OCI-LY3 (cell line): ENCODE measurements around the gene COL1A2.

Experiments used
- H2AFZ ChIP-seq: fragments of 200-600, 300-600 bp; shearing (Covaris generic); 2 replicates; pipeline ENCODE4 v1.6.0; 2014; ENCODE audit warnings: antibody characterized with exemption, low read depth, low read length
- H3K27ac ChIP-seq: fragments of 200-600, 300-600 bp; sonication (generic); 2 replicates; pipeline ENCODE4 v1.5.1; 2014; ENCODE audit warnings: mild to moderate bottlenecking, low read length, moderate library complexity, mixed read lengths
- H3K27me3 ChIP-seq: fragments of 200-600, 300-600 bp; sonication (generic); 2 replicates; pipeline ENCODE4 v1.6.1; 2014; ENCODE audit warnings: low read depth, low read length, mixed read lengths
- H3K36me3 ChIP-seq: fragments of 200-600, 300-600 bp; sonication (generic); replicated peaks from 2 replicates; pipeline ENCODE3; 2014; ENCODE audit warnings: low read depth, low read length, mixed read lengths
- H3K4me1 ChIP-seq: fragments of 300-600, 200-600 bp; sonication (generic); 2 replicates; pipeline ENCODE4 v1.6.1; 2014; ENCODE audit warnings: low read length, mixed read lengths
- H3K4me2 ChIP-seq: fragments of 200-600, 300-600 bp; sonication (generic); 2 replicates; pipeline ENCODE4 v1.6.1; 2014; ENCODE audit warnings: low read length, mixed read lengths
- H3K4me3 ChIP-seq: fragments of 300-600, 200-600 bp; sonication (generic); 2 replicates; pipeline ENCODE4 v1.5.1; 2014; ENCODE audit warnings: antibody characterized with exemption, mild to moderate bottlenecking, low read length, moderate library complexity
- H3K79me2 ChIP-seq: fragments of 300-600, 200-600 bp; shearing (Covaris generic); 2 replicates; pipeline ENCODE4 v1.6.1; 2014; ENCODE audit warnings: mild to moderate bottlenecking, low read length, mixed read lengths
- H3K9ac ChIP-seq: fragments of 300-600, 200-600 bp; shearing (Covaris generic); 2 replicates; pipeline ENCODE4 v1.6.0; 2014; ENCODE audit warnings: mild to moderate bottlenecking, low read length, moderate library complexity
- H3K9me3 ChIP-seq: fragments of 200-600, 300-600 bp; shearing (Covaris generic); 2 replicates; pipeline ENCODE4 v1.6.1; 2014; ENCODE audit warnings: low read length, mixed read lengths; ENCODE audit not compliant: insufficient read depth
- H4K20me1 ChIP-seq: fragments of 200-600, 300-600 bp; sonication (generic); 2 replicates; pipeline ENCODE4 v1.6.1; 2016; ENCODE audit warnings: low read length, mixed read lengths; ENCODE audit not compliant: insufficient read depth
- EZH2phosphoT487 ChIP-seq: fragments of 200-600 bp; shearing (Covaris generic); IDR thresholded peaks from 2 replicates; pipeline ENCODE4 v1.6.1; 2018; ENCODE audit warnings: antibody characterized with exemption, mixed run types, low read depth
- TF ChIP-seq, protein P1 (sequence below): fragments of 200-600, 300-600 bp; sonication (generic); IDR thresholded peaks from 2 replicates; pipeline ENCODE4 v1.5.1; 2014; ENCODE audit warnings: antibody characterized with exemption, low read length, low read depth

The COL1A2 gene

DNA sequence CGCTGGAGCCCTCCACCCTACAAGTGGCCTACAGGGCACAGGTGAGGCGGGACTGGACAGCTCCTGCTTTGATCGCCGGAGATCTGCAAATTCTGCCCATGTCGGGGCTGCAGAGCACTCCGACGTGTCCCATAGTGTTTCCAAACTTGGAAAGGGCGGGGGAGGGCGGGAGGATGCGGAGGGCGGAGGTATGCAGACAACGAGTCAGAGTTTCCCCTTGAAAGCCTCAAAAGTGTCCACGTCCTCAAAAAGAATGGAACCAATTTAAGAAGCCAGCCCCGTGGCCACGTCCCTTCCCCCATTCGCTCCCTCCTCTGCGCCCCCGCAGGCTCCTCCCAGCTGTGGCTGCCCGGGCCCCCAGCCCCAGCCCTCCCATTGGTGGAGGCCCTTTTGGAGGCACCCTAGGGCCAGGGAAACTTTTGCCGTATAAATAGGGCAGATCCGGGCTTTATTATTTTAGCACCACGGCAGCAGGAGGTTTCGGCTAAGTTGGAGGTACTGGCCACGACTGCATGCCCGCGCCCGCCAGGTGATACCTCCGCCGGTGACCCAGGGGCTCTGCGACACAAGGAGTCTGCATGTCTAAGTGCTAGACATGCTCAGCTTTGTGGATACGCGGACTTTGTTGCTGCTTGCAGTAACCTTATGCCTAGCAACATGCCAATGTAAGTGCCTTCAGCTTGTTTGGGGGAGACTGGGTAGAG lies at the start of gene COL1A2:
COL1A2 (plus strand) TSS at position 459 of the 704 bp plus-strand sequence; CDS start at position 596, 137 bp downstream.
- Histone ChIP-seq H3K27me3 (no peaks in the 10 kb centered on the region), H3K9me3 (no peaks in the 10 kb centered on the region), H3K4me1 (peaks cover 15% of the 10 kb centered on the region), H3K4me2 (peak within 1 kb of the TSS; percentile 72), H3K79me2 (no peaks in the 10 kb centered on the region), H3K36me3 (no peaks in the 10 kb centered on the region), H3K27ac (no peak within 1 kb of the TSS), H2AFZ (peak within 1 kb of the TSS; percentile 93), H3K9ac (peak within 1 kb of the TSS; percentile 37), H3K4me3 (peak within 1 kb of the TSS; percentile 69), H4K20me1 (no peaks in the 10 kb centered on the region)
- TF ChIP-seq EZH2phosphoT487, result no peak
- TF ChIP-seq, protein P1, sequence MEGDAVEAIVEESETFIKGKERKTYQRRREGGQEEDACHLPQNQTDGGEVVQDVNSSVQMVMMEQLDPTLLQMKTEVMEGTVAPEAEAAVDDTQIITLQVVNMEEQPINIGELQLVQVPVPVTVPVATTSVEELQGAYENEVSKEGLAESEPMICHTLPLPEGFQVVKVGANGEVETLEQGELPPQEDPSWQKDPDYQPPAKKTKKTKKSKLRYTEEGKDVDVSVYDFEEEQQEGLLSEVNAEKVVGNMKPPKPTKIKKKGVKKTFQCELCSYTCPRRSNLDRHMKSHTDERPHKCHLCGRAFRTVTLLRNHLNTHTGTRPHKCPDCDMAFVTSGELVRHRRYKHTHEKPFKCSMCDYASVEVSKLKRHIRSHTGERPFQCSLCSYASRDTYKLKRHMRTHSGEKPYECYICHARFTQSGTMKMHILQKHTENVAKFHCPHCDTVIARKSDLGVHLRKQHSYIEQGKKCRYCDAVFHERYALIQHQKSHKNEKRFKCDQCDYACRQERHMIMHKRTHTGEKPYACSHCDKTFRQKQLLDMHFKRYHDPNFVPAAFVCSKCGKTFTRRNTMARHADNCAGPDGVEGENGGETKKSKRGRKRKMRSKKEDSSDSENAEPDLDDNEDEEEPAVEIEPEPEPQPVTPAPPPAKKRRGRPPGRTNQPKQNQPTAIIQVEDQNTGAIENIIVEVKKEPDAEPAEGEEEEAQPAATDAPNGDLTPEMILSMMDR, result no peak

DNA sequence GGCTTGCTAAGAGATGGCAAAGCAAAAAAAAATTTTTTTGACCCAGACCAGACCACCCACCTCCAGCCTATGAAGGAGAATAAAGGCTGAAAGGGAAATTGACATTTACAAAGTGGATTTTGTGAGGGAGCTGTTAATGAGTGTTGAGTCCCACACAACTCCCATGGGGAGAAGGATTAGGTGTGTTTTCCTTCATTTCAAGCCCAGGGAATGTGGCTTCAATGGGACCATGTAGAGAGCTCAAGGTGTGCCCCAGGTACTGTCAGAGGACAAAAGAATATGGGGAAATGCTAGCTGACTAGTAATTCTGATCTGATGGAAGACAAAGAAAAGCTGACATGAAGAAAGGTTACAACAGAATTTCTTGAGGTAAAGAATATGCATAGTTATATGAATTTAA lies 48.8 kb upstream of the COL1A2 start:
- H3K9me3 ChIP-seq, result no peaks in the 10 kb centered on the region
- H3K27ac ChIP-seq, result no peak overlapping the region
- H2AFZ ChIP-seq, result no peak overlapping the region
- H3K4me2 ChIP-seq, result no peak overlapping the region
- no peak overlapping the region for H3K4me3 ChIP-seq
- no peak for TF ChIP-seq EZH2phosphoT487
- TF ChIP-seq, protein P1, result no peak
- no peaks in the 10 kb centered on the region for H4K20me1 ChIP-seq
- peaks cover 7% of the 10 kb centered on the region for H3K4me1 ChIP-seq
- no peak overlapping the region for H3K9ac ChIP-seq
- peaks cover 18% of the 10 kb centered on the region for H3K27me3 ChIP-seq
- H3K36me3 ChIP-seq, result no peaks in the 10 kb centered on the region
- H3K79me2 ChIP-seq, result no peaks in the 10 kb centered on the region

DNA sequence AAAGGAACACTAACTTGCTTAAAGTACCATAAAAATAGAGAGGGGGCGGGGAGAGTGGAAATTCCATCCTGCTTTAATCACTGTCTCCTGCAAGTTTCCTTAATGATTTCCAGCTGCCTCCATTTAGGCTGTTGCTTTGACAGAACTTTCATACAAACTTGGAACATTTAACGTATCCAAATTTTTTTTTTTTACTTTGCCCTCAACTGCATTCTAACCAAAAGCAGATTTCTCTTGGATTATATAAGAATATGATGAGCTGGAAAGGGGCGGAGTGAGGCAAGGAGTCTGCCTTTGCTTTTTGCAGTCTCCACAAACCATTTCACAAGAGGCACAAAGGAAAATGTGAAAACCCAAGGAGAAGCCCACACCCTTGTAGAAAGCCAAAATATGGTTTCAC lies 46.6 kb upstream of the COL1A2 start:
- Histone ChIP-seq H3K4me3 (no peak overlapping the region), H2AFZ (no peak overlapping the region)
- TF ChIP-seq, protein P1, result no peak
- no peak for TF ChIP-seq EZH2phosphoT487

DNA sequence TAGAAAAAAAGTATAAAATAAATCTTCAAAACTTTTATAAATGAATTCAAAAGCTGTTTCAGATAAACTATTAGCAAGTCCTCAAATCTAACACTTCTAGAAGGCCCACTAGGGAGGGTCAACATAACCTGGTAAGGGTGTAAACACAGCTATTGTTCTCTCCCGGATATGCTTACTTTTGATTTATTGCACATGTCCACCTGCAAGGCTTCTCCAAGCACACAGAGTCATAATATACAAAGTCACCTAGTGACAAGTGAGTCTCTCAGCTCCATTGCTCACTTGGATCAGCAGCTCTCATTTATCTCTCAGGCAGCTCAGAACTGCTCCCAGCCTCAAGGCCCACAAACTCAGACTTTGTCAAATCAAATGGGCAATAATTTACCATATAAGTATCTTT lies 44.0 kb upstream of the COL1A2 start:
- Histone ChIP-seq H3K27me3 (peaks cover 18% of the 10 kb centered on the region), H3K4me2 (no peak overlapping the region), H3K27ac (no peak overlapping the region), H2AFZ (no peak overlapping the region), H3K9ac (no peak overlapping the region), H3K79me2 (no peaks in the 10 kb centered on the region), H4K20me1 (no peaks in the 10 kb centered on the region), H3K4me3 (no peak overlapping the region), H3K4me1 (peaks cover 30% of the 10 kb centered on the region), H3K36me3 (no peaks in the 10 kb centered on the region), H3K9me3 (no peaks in the 10 kb centered on the region)
- no peak for TF ChIP-seq EZH2phosphoT487
- TF ChIP-seq, protein P1, result no peak

More for the DNA sequence above, 46.6 kb upstream of the COL1A2 start:
- Histone ChIP-seq H3K36me3 (no peaks in the 10 kb centered on the region), H3K27ac (no peak overlapping the region), H3K79me2 (no peaks in the 10 kb centered on the region), H3K9me3 (no peaks in the 10 kb centered on the region), H3K27me3 (peaks cover 18% of the 10 kb centered on the region), H3K9ac (no peak overlapping the region), H3K4me1 (peaks cover 26% of the 10 kb centered on the region), H4K20me1 (no peaks in the 10 kb centered on the region), H3K4me2 (no peak overlapping the region)
